H54 (cell line): ENCODE measurements around the gene CHCHD3.
"Not testable (repeated sequence)": the region's sequence is repeated elsewhere in the genome, so short reads cannot be mapped to it uniquely, and the experiment has no call there.

ENCODE experiments used
- DNase-seq: peaks from one replicate; pipeline ENCODE4 v3.0.0; 2011; ENCODE audit warnings: low spot score, mixed read lengths; ENCODE audit not compliant: insufficient read length
- FAIRE-seq: peaks from 3 replicates; lab custom pipeline; 2011; peaks lifted over from hg19 to GRCh38; lab: Jason Lieb, UNC
- POLR2A ChIP-seq: IDR thresholded peaks from 2 replicates; pipeline ENCODE4 v1.6.1; 2011; ENCODE audit warnings: low read depth, mild to moderate bottlenecking, low read length

Gene CHCHD3

GRCh38 chr7:133047321-133047720 lies 34.6 kb downstream of the CHCHD3 start:
- no peak for DNase-seq
- FAIRE-seq: no peak
- no peak for TF ChIP-seq POLR2A

GRCh38 chr7:133044722-133045473 lies 37.0 kb downstream of the CHCHD3 start:
- DNase-seq (no peak), FAIRE-seq (no peak)
- TF ChIP-seq POLR2A: no peak

- no peak for DNase-seq
- FAIRE-seq: no peak
- TF ChIP-seq POLR2A: no peak
These were observed 41.2 kb downstream of the CHCHD3 start for GRCh38 chr7:133040674-133041073.

DNA sequence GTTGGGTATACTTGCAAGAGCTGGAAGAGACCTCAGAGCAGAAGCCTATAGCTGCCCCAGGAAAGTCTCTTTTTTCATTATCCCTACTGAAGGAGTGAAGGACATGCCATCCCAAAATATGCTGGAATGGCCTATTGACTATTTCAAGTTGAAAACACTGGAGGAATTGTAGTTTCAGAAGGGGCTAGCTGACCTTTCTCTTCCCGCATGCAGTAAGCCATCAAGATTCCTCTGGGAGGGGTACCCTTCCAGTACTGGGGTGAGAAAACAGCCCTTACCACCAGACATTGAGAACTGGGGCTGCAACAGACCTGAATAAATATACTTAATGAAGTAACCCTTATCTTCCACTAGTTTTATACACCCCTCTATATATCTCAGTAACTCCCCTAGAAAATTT lies 41.7 kb downstream of the CHCHD3 start:
- FAIRE-seq (no peak), DNase-seq (no peak)
- no peak for TF ChIP-seq POLR2A

- DNase-seq (no peak), FAIRE-seq (no peak)
- no peak for TF ChIP-seq POLR2A
These were observed 42.3 kb downstream of the CHCHD3 start for GRCh38 chr7:133039614-133040013.

DNA sequence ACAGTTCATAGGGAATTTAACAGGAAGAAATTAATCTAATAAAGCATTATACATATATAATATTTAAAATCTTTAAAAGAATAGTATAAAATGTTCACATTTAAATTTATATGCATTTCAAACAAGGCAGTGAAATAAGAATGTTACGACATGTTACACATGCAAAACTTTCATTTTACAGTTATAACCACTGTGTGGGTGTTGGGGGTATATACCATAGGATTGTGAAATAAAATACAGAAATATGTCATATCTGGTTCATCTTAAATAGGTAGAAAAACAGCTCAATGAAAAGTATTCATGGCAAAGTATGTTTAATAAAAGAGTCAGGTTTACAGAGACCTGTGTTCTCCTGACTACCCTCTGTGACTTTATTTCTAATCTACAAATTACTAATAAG lies 45.6 kb downstream of the CHCHD3 start:
- no peak for DNase-seq
- no peak for FAIRE-seq

DNA sequence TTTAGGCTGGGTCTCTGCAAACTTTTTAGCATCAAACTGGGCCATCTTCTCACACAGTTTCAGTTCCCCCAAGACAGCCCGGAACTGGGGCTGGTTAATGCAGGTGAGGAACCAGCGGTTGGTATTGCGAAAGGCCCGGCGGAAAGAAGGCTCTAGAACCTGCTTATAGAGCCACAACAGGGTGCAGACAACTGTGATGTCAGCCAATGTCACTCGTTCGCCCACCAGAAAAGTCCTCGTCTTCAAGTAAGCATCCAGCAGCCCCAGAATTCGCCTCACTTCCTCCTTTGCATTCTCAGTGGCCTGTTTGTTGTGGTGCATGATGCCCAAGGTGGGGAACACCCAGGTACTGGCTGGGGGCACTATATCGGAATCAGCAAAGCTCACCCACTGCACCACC lies 46.6 kb downstream of the CHCHD3 start:
- FAIRE-seq: not testable (repeated sequence)

More for the DNA sequence above, 45.6 kb downstream of the CHCHD3 start:
- no peak for TF ChIP-seq POLR2A

DNA sequence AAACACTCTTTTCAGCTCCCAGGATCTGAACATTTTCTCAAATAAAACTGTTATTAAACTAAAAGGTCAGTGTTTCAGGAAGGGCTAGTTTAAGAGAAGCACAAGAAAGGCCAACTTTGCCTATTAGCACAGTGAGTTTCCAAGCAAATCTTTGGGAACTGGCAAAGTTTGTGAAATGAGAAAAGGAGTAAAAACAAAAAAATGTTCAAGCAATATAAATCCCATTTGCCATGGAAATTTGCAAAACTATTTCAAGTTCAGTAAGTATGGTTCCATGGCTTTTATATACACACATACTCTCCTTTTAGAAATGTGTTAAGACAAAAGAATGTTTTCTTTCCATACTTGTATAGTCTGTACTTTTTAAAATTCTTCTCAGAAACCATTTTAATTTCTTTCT lies 51.5 kb downstream of the CHCHD3 start:
- no peak for TF ChIP-seq POLR2A
- DNase-seq: no peak
- no peak for FAIRE-seq

More for the DNA sequence above, 46.6 kb downstream of the CHCHD3 start:
- DNase-seq: not testable (repeated sequence)

- no peak for TF ChIP-seq POLR2A
- DNase-seq: no peak
- FAIRE-seq: no peak
These were observed 52.4 kb downstream of the CHCHD3 start for GRCh38 chr7:133029463-133029862.

DNA sequence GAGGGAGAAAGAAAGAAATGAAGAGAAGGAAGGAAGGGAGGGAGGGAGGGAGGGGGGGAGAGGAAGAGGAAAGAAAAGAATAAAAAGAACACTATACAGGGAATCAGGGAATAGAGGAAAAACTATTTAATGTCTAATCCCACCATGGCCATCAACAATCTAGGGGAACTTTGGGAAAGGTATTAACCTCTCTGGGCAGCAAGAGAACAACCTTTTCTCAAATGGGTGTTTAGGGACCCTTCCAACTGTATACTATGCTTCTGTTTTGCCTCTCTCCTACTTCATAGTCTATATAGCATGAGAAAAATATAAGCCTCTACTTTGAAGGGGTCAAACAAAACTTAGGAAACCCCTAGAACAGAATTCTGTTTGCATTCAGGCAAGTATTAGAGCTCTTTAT lies 54.5 kb downstream of the CHCHD3 start:
- DNase-seq (no peak), FAIRE-seq (no peak)
- no peak for TF ChIP-seq POLR2A

GRCh38 chr7:133026210-133026859 lies 55.6 kb downstream of the CHCHD3 start:
- TF ChIP-seq POLR2A: no peak
- DNase-seq (no peak), FAIRE-seq (no peak)

GRCh38 chr7:133025056-133025455 lies 56.8 kb downstream of the CHCHD3 start:
- no peak for TF ChIP-seq POLR2A
- FAIRE-seq (no peak), DNase-seq (no peak)

- DNase-seq (no peak), FAIRE-seq (no peak)
- no peak for TF ChIP-seq POLR2A
These were observed 57.3 kb downstream of the CHCHD3 start for GRCh38 chr7:133024596-133024995.

- no peak for DNase-seq
- TF ChIP-seq POLR2A: no peak
- FAIRE-seq: peak; percentile 30
These were observed 58.4 kb downstream of the CHCHD3 start for GRCh38 chr7:133023370-133024071.
